Measurements from ENCODE around the gene SIDT2. TPM values are rescaled to one million over a fixed set of nuclear protein-coding genes. Genes with fewer than 3 reads are reported as not detected.
A peak's percentile ranks its signal among the peaks of the same experiment; 100 is the strongest.

Gene SIDT2
- total and polyA plus RNA-seq, 2 of the 13 experiments (the other 11 are each of a cell fraction or from before 2014, with no cell fraction given), result 11.5 to 28.0 TPM

DNA sequence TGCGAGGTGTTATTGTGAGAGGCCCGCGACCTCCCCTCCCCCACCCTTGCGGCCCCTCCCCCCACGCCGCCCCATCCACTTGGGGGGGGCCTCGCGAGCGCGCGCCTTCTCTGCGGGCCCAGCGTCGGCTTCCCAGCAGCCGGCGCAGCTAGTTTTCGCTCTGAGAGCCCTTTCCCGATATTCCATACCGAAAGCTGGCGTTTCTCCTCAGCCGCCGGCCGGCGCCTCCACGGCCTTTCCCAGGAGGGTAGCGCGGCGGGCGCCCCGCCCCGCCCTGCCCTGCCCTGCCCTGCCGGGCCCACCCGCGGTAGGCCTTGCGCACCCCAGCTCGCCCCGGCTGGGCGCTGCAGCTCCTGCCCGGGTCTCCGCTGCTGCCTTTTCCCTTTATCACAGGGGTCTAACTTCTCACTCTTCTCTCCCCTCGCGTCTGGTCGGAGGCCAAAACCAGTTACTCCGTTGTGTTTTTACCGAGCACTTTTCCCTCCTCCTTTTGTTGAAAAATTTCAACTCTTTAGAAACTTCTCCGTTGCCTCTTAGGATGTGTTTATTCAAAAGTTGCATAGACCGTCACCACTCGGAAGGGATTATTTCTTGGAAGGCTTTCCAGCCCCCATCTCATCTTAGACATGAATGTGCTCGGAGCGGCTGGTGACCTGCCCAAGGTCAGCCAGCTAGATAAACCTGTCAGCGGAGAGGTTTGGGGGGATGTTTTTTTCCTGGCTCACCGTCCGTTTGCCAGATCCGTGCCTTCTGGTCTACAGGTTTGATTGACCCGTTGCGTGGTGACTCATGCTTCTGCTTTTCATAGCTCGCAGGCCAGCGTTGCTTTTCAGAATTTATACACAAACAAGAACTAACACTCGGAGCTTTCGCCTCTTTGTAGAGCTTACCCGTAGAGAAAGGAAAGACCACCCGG, 33.8 kb upstream of the SIDT2 start (continued):
- TF ChIP-seq NAIF1 (CRISPR knock-in tag; IDR thresholded peaks at IDR 0.05; ENCODE audit: borderline replicate concordance) (no peak), ZKSCAN8 (CRISPR knock-in tag; IDR thresholded peaks at IDR 0.05; ENCODE audit: borderline replicate concordance) (no peak), ISX (CRISPR knock-in tag; conservative IDR thresholded peaks at IDR 0.05) (no peak), REL (CRISPR knock-in tag; conservative IDR thresholded peaks at IDR 0.05) (no peak), ZNF251 (CRISPR knock-in tag; IDR thresholded peaks at IDR 0.05) (no peak), ETV5 (CRISPR knock-in tag; IDR thresholded peaks at IDR 0.05; ENCODE audit: borderline replicate concordance) (no peak), ZNF20 (CRISPR knock-in tag; IDR thresholded peaks at IDR 0.05) (0 out of 2 replicates have a peak, but pooled peaks have one; percentile 23), ZBTB7A (CRISPR knock-in tag; IDR thresholded peaks at IDR 0.05) (no peak), NR2F6 (IDR thresholded peaks at IDR 0.05) (0 out of 2 replicates have a peak, but pooled peaks have one; percentile 12), NR2F6 (CRISPR knock-in tag; IDR thresholded peaks at IDR 0.05) (no peak)
- TF ChIP-seq, protein P1, sequence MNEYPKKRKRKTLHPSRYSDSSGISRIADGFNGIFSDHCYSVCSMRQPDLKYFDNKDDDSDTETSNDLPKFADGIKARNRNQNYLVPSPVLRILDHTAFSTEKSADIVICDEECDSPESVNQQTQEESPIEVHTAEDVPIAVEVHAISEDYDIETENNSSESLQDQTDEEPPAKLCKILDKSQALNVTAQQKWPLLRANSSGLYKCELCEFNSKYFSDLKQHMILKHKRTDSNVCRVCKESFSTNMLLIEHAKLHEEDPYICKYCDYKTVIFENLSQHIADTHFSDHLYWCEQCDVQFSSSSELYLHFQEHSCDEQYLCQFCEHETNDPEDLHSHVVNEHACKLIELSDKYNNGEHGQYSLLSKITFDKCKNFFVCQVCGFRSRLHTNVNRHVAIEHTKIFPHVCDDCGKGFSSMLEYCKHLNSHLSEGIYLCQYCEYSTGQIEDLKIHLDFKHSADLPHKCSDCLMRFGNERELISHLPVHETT (CRISPR knock-in tag; conservative IDR thresholded peaks at IDR 0.05), result no peak
- TF ChIP-seq, protein P2, sequence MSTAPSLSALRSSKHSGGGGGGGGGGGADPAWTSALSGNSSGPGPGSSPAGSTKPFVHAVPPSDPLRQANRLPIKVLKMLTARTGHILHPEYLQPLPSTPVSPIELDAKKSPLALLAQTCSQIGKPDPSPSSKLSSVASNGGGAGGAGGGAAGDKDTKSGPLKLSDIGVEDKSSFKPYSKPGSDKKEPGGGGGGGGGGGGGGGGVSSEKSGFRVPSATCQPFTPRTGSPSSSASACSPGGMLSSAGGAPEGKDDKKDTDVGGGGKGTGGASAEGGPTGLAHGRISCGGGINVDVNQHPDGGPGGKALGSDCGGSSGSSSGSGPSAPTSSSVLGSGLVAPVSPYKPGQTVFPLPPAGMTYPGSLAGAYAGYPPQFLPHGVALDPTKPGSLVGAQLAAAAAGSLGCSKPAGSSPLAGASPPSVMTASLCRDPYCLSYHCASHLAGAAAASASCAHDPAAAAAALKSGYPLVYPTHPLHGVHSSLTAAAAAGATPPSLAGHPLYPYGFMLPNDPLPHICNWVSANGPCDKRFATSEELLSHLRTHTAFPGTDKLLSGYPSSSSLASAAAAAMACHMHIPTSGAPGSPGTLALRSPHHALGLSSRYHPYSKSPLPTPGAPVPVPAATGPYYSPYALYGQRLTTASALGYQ (CRISPR knock-in tag; IDR thresholded peaks at IDR 0.05), result no peak; the same call in 1 of the 2 replicates
- TF ChIP-seq, protein P3, sequence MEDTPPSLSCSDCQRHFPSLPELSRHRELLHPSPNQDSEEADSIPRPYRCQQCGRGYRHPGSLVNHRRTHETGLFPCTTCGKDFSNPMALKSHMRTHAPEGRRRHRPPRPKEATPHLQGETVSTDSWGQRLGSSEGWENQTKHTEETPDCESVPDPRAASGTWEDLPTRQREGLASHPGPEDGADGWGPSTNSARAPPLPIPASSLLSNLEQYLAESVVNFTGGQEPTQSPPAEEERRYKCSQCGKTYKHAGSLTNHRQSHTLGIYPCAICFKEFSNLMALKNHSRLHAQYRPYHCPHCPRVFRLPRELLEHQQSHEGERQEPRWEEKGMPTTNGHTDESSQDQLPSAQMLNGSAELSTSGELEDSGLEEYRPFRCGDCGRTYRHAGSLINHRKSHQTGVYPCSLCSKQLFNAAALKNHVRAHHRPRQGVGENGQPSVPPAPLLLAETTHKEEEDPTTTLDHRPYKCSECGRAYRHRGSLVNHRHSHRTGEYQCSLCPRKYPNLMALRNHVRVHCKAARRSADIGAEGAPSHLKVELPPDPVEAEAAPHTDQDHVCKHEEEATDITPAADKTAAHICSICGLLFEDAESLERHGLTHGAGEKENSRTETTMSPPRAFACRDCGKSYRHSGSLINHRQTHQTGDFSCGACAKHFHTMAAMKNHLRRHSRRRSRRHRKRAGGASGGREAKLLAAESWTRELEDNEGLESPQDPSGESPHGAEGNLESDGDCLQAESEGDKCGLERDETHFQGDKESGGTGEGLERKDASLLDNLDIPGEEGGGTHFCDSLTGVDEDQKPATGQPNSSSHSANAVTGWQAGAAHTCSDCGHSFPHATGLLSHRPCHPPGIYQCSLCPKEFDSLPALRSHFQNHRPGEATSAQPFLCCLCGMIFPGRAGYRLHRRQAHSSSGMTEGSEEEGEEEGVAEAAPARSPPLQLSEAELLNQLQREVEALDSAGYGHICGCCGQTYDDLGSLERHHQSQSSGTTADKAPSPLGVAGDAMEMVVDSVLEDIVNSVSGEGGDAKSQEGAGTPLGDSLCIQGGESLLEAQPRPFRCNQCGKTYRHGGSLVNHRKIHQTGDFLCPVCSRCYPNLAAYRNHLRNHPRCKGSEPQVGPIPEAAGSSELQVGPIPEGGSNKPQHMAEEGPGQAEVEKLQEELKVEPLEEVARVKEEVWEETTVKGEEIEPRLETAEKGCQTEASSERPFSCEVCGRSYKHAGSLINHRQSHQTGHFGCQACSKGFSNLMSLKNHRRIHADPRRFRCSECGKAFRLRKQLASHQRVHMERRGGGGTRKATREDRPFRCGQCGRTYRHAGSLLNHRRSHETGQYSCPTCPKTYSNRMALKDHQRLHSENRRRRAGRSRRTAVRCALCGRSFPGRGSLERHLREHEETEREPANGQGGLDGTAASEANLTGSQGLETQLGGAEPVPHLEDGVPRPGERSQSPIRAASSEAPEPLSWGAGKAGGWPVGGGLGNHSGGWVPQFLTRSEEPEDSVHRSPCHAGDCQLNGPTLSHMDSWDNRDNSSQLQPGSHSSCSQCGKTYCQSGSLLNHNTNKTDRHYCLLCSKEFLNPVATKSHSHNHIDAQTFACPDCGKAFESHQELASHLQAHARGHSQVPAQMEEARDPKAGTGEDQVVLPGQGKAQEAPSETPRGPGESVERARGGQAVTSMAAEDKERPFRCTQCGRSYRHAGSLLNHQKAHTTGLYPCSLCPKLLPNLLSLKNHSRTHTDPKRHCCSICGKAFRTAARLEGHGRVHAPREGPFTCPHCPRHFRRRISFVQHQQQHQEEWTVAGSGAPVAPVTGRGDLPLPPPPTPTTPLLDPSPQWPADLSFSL (CRISPR knock-in tag; IDR thresholded peaks at IDR 0.05), result no peak
- TF ChIP-seq, protein P4, sequence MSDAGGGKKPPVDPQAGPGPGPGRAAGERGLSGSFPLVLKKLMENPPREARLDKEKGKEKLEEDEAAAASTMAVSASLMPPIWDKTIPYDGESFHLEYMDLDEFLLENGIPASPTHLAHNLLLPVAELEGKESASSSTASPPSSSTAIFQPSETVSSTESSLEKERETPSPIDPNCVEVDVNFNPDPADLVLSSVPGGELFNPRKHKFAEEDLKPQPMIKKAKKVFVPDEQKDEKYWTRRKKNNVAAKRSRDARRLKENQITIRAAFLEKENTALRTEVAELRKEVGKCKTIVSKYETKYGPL (CRISPR knock-in tag; IDR thresholded peaks at IDR 0.05), result no peak
- TF ChIP-seq, protein P5, sequence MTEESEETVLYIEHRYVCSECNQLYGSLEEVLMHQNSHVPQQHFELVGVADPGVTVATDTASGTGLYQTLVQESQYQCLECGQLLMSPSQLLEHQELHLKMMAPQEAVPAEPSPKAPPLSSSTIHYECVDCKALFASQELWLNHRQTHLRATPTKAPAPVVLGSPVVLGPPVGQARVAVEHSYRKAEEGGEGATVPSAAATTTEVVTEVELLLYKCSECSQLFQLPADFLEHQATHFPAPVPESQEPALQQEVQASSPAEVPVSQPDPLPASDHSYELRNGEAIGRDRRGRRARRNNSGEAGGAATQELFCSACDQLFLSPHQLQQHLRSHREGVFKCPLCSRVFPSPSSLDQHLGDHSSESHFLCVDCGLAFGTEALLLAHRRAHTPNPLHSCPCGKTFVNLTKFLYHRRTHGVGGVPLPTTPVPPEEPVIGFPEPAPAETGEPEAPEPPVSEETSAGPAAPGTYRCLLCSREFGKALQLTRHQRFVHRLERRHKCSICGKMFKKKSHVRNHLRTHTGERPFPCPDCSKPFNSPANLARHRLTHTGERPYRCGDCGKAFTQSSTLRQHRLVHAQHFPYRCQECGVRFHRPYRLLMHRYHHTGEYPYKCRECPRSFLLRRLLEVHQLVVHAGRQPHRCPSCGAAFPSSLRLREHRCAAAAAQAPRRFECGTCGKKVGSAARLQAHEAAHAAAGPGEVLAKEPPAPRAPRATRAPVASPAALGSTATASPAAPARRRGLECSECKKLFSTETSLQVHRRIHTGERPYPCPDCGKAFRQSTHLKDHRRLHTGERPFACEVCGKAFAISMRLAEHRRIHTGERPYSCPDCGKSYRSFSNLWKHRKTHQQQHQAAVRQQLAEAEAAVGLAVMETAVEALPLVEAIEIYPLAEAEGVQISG (CRISPR knock-in tag; IDR thresholded peaks at IDR 0.05), result no peak

Data from HepG2 (cell line).